Measurements from ENCODE around the gene RNF114. TPM values are rescaled to one million over a fixed set of nuclear protein-coding genes. Genes with fewer than 3 reads are reported as not detected.

RNF114 gene
- total RNA-seq, 6 experiments from 2014 or later, result 38.6 to 113 (median 44.9) TPM

DNA sequence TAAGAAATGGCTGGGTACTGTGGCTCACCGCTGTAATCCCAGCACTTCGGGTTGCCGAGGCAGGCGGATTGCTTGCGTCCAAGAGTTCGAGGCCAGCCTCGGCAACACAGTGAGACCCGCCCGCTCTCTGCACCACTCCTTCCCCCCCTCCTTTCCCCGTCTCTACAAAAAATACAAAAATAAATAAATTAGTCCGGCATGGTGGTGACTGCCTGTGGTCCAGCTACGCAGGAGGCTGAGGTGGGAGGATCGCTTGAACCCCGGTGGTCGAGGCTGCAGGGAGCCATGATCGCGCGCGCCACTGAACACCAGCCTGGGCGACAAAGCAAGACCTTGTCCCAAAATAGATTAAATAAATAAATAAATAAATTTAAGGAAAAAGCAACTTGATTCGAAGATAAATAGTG is 448 bp upstream of the RNF114 start:
- no peak for TF ChIP-seq POLR2A (IDR thresholded peaks at IDR 0.05)
- TF ChIP-seq, protein P1, sequence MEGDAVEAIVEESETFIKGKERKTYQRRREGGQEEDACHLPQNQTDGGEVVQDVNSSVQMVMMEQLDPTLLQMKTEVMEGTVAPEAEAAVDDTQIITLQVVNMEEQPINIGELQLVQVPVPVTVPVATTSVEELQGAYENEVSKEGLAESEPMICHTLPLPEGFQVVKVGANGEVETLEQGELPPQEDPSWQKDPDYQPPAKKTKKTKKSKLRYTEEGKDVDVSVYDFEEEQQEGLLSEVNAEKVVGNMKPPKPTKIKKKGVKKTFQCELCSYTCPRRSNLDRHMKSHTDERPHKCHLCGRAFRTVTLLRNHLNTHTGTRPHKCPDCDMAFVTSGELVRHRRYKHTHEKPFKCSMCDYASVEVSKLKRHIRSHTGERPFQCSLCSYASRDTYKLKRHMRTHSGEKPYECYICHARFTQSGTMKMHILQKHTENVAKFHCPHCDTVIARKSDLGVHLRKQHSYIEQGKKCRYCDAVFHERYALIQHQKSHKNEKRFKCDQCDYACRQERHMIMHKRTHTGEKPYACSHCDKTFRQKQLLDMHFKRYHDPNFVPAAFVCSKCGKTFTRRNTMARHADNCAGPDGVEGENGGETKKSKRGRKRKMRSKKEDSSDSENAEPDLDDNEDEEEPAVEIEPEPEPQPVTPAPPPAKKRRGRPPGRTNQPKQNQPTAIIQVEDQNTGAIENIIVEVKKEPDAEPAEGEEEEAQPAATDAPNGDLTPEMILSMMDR (IDR thresholded peaks at IDR 0.05), result no peak
- H3K36me3 ChIP-seq, result peaks cover 0 to 7% (median 0%) of the 10 kb centered on the region in 4 donors
- no peaks in the 10 kb centered on the region for H3K9me3 ChIP-seq
- H3K4me3 ChIP-seq, result peak overlapping the region; percentile 90 to 100 (median 97)
- H3K4me1 ChIP-seq, result peaks cover 3 to 36% (median 12%) of the 10 kb centered on the region in 4 donors
- ATAC-seq, result peak in 3 of 4 donors; percentile 2 to 8 (median 3)
- peak overlapping the region; percentile 94 to 97 (median 96) for H3K27ac ChIP-seq
- 24% methylated on average over 21 of the region's 21 CpGs for WGBS (ENCODE audit: insufficient coverage, low coverage, low lambda C conversion rate, missing lambda C conversion rate)
- DNase-seq, result peak in 1 of 3 donors; percentile 62
- intact Hi-C loops (cut with DNase I), result no loop called here
- H3K27me3 ChIP-seq, result no peaks in the 10 kb centered on the region

DNA sequence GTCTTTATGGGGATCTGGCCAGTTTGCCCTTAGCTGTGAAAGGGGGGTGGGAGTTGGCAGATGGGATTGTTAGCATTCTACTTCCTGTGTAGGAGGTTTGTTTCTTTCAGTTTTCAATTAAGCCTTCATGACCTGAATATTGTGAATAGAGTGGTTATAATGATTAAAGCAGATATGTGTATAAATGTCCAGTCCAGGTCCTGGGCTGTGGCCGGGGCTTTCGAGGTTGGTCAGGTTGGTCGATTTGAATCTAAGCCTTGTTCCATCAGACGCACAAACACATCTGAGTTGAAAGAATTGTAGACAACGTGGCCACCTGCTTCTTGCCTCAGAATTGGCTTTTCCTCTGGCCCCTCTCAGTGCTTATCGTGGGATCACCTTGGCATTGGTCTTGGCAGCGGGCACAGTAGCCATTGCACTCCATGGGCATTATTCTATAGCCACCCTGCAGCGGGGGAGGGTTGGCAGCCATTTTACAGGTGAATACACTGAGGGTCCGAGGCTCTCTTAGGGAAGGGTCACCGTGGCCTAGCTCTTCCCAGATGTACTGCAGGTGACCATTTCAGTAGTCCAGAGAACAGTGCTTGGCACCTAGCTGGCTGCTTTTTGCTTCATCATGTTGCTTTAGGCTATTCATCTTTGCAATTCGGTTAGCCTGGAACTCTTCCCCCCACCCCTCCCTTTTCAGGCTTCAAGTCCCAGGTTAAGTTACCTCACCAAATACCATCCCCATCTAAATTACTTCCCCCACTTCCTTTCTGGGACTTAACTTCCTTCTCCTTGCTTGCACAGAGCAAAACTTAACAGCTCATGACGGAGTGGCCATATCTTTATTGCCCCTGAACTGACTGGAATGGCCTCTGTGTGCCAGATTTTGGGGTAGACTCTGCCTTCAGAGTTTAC is 1.1 kb downstream of the RNF114 start:
- DNase-seq (no peak), ATAC-seq (peak in 1 of 4 donors; percentile 11)
- 2% methylated on average over 9 of the region's 12 CpGs for WGBS (ENCODE audit: insufficient coverage, low coverage, low lambda C conversion rate, missing lambda C conversion rate)
- Histone ChIP-seq H3K36me3 (peaks cover 0 to 22% (median 3%) of the 10 kb centered on the region in 4 donors), H3K4me1 (peaks cover 3 to 32% (median 12%) of the 10 kb centered on the region in 4 donors), H3K27me3 (no peaks in the 10 kb centered on the region), H3K27ac (peak overlapping the region; percentile 94 to 97 (median 96)), H3K4me3 (peak overlapping the region; percentile 90 to 100 (median 97)), H3K9me3 (no peaks in the 10 kb centered on the region)
- intact Hi-C loops (cut with DNase I), result no loop called here
- TF ChIP-seq POLR2A (IDR thresholded peaks at IDR 0.05), result no peak
- TF ChIP-seq, protein P1 (IDR thresholded peaks at IDR 0.05), result no peak

DNA sequence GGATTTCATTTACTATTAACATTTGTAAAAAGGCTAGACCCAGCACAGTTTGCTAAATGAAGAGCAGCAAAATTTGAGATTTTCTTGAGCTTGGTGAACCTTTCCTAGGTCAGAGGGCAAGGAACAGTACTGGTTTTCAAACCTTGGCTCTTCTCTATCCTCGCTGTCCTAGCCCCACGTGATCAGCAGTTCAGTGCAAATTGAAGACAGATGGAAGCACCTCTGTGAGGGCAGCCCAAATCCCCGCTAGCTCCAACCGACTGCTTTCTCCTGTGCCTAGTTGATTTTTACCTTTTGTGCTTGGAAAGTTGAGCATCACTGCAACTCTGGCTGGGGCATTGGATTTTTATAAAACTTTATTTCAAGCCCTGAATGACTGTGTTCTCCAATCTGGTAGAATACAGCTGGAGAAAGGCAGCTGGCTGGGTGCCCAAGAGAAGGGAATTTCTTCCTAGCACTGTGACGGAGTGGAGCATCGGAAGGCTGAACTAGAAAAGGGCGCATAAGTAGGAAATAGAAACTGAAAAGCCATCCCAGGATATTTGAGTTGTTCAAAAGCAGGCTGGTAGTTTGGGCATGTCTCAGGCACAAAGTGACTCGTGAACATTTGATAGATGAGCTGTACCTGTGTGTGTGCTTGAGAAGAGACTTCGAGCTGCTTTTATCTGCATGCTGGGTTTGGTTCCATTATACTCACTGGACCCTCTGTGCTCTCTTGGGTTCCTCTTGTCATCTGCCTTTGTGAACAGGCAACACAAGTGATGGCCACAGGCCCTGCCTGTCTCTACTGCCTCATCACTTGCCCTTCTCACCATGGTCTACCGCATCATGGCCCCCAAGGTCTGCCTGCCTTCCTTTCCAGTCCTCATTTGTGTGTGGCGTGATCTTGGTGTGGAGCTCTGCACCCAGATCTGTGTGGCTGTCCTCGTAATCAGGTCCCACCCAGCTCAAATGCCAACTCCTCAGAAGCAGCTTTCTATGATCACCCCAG is 2.3 kb downstream of the RNF114 start:
- H3K4me3 ChIP-seq, result peak overlapping the region in 1 of 3 donors; percentile 97
- WGBS (ENCODE audit: insufficient coverage, low coverage, low lambda C conversion rate, missing lambda C conversion rate), result 46% methylated on average over 11 of the region's 12 CpGs
- peaks cover 0 to 33% (median 8%) of the 10 kb centered on the region in 4 donors for H3K36me3 ChIP-seq
- ATAC-seq (peak in 1 of 4 donors; percentile 8), DNase-seq (peak in 1 of 3 donors; percentile 47)
- H3K4me1 ChIP-seq, result peaks cover 3 to 32% (median 12%) of the 10 kb centered on the region in 4 donors
- peak overlapping the region in 1 of 3 donors; percentile 96 for H3K27ac ChIP-seq
- H3K9me3 ChIP-seq, result no peaks in the 10 kb centered on the region
- H3K27me3 ChIP-seq, result no peaks in the 10 kb centered on the region
- intact Hi-C loops (cut with DNase I), result no loop called here
- TF ChIP-seq, protein P1 (IDR thresholded peaks at IDR 0.05), result no peak
- no peak for TF ChIP-seq POLR2A (IDR thresholded peaks at IDR 0.05)

DNA sequence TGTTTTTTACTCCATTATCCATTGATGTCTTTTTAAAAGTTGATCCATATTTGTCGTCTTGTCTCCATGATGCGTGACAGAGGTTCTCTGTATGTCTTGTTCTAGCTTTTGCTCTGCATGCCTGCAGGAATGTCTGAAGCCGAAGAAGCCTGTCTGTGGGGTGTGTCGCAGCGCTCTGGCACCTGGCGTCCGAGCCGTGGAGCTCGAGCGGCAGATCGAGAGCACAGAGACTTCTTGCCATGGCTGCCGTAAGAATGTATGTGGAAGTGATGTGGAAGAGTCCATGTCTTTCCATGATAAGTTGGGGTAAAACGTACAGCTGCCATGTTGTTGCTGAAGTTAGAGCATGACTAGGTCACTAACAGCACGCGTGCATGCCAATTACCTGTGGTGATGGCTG is 5.3 kb downstream of the RNF114 start:
- Histone ChIP-seq H3K36me3 (peaks cover 0 to 61% (median 24%) of the 10 kb centered on the region in 4 donors), H3K4me1 (peaks cover 0 to 21% (median 9%) of the 10 kb centered on the region in 4 donors), H3K27ac (no peak overlapping the region), H3K4me3 (no peak overlapping the region), H3K27me3 (no peaks in the 10 kb centered on the region), H3K9me3 (no peaks in the 10 kb centered on the region)
- 100% methylated on average over 9 of the region's 15 CpGs for WGBS (ENCODE audit: insufficient coverage, low coverage, low lambda C conversion rate, missing lambda C conversion rate)
- intact Hi-C loops (cut with DNase I), result no loop called here
- ATAC-seq, result no peak
- TF ChIP-seq POLR2A (IDR thresholded peaks at IDR 0.05), result no peak
- TF ChIP-seq, protein P1 (IDR thresholded peaks at IDR 0.05), result no peak
- no peak for DNase-seq
